NT2/D1 (cell line): ENCODE results near the gene SPEM1.

Experiments used
- SUZ12 ChIP-seq: IDR thresholded peaks from 2 replicates; pipeline ENCODE4 v1.6.1; 2011; ENCODE audit not compliant: insufficient read length, insufficient read depth; ENCODE audit errors: extremely low read depth
- YY1 ChIP-seq: IDR thresholded peaks from 2 replicates; pipeline ENCODE4 v1.6.1; 2011; ENCODE audit not compliant: insufficient read length, insufficient read depth
- ZNF274 ChIP-seq: IDR thresholded peaks from 2 replicates; pipeline ENCODE4 v1.6.1; 2011; ENCODE audit warnings: mild to moderate bottlenecking, low read depth, low read length

DNA sequence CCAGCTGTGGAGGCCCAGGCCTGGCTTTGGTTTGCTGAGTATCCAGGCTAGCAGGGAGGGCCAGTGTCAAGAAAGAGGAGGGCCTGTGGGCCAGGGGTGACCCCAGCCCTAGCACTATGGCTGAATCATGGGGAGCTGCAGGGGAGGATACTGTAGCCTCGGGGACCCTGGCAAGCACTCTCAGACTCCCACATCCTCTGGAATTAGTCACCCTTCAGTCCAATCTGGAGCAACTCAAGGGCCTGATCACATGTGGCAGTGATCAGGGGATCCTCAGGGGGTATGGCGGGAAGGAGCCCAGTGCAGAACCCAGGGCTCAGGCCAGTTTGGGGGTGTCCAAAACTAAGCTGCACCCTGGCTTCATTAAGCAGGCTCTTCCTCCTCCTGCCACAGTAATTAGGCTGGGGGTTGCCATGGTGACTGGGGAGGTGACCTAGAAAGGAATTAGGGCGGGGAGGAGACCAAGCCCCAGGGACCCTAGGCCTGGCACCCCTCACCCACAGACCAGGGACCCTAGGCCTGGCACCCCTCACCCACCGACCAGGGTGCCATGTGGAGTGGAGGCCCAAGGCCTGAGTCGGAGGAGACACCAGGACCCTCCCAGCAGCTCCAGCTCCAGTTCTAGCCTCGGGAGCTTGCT, 6.7 kb upstream of the SPEM1 start:
- TF ChIP-seq ZNF274 (no peak), YY1 (no peak), SUZ12 (no peak)
